Measurements from ENCODE around the gene NME4.

Gene NME4

DNA sequence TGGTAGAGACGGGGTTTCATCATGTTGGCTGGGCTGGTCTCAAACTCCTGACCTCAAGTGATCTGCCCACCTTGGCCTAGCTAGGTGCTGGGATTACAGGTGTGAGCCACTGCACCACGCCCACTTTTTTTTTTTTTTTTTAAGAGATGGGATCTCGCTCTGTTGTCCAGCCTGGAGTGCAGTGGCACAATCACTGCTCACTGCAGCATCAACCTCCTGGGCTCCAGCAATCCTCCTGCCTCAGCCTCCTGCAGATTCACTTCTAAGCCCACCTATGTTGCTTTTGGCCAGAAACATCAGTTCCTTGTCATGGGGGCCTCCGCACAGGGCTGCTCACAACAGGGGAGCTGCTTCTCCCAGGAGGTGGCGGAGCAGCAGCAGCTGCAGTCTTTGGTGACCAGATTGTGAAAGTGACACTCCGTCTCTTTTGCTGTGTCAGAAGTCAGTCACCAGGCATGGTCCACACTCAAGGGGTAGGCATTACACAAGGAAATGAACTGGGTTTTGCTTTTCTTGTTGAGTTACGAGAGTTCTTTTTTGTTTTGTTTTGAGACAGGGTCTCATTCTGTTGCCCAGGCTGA, 4.5 kb upstream of the NME4 start:
- H4K91ac ChIP-seq (ENCODE audit: low read length), result no peak overlapping the region
- no peak overlapping the region for H3K23ac ChIP-seq (ENCODE audit: low read length in 2 of 2)
- no peak overlapping the region for H2BK5ac ChIP-seq (ENCODE audit: low read depth, low read length, poor library complexity, severe bottlenecking)
- H3K27me3 ChIP-seq (ENCODE audit: control insufficient read depth in 1 of 2, insufficient read depth in 1 of 2, low read length in 2 of 2), result no peaks in the 10 kb centered on the region
- H2BK12ac ChIP-seq (ENCODE audit: low read length in 2 of 2), result no peak overlapping the region
- H2BK15ac ChIP-seq (ENCODE audit: low read depth, poor library complexity, severe bottlenecking), result no peak overlapping the region
- H4K8ac ChIP-seq (ENCODE audit: low read length), result no peak overlapping the region
- 97% methylated on average over 7 of the region's 7 CpGs for WGBS
- no peak overlapping the region for H2AK5ac ChIP-seq (ENCODE audit: low read length, severe bottlenecking)
- no peak overlapping the region for H3K27ac ChIP-seq (ENCODE audit: low read length, poor library complexity, severe bottlenecking)
- H3K4me3 ChIP-seq (ENCODE audit: insufficient read depth in 1 of 2, low read depth in 1 of 2, low read length in 2 of 2), result no peak overlapping the region
- H3K36me3 ChIP-seq (ENCODE audit: control insufficient read depth in 1 of 2, insufficient read depth in 2 of 2, low read depth in 1 of 2, low read length in 2 of 2), result no peaks in the 10 kb centered on the region
- no peak overlapping the region for H2BK120ac ChIP-seq (ENCODE audit: low read depth, low read length)
- H3K9me3 ChIP-seq (ENCODE audit: control insufficient read depth, low read length), result no peaks in the 10 kb centered on the region
- no peak overlapping the region for H2AFZ ChIP-seq (ENCODE audit: low read depth, low read length)
- H3K9ac ChIP-seq (ENCODE audit: low read length), result no peak overlapping the region
- no peak overlapping the region for H3K14ac ChIP-seq (ENCODE audit: low read length in 2 of 2)
- DNase-seq, result no peak
- H3K4ac ChIP-seq (ENCODE audit: low read depth in 1 of 2, low read length in 2 of 2), result no peak overlapping the region
- H3K18ac ChIP-seq (ENCODE audit: low read depth in 1 of 2, low read length in 2 of 2), result no peak overlapping the region
- H3K4me2 ChIP-seq (ENCODE audit: low read length, poor library complexity, severe bottlenecking), result no peak overlapping the region
- H3K79me1 ChIP-seq (replicated peaks; ENCODE audit: low read length, poor library complexity, severe bottlenecking), result no peaks in the 10 kb centered on the region
- H3K4me1 ChIP-seq (ENCODE audit: control insufficient read depth, insufficient read depth, low read depth, low read length), result peaks cover 4% of the 10 kb centered on the region

DNA sequence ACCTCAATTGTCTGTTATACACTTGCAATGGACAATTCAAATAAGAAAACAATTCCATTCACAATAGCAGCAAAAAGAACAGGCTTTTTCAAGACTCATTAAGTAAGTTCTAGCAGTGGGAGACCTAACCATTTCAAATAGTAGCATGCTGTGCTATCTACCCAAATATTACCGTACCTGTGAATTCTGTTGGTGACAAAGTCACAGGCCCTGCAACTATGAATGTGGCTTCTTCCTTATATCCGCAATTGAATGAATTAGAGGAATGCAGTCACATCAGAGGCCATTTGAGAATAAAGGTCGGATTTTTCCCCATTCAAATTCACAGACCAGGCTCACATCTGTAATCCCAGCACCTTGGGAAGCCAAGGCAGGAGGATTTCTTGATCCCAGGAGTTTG, 800 bp upstream of the NME4 start:
- Histone ChIP-seq H3K9me3 (ENCODE audit: control insufficient read depth, low read length) (no peaks in the 10 kb centered on the region), H3K14ac (ENCODE audit: low read length in 2 of 2) (no peak overlapping the region), H2BK120ac (ENCODE audit: low read depth, low read length) (no peak overlapping the region), H3K23ac (ENCODE audit: low read length in 2 of 2) (no peak overlapping the region), H2BK5ac (ENCODE audit: low read depth, low read length, poor library complexity, severe bottlenecking) (no peak overlapping the region), H3K27me3 (ENCODE audit: control insufficient read depth in 1 of 2, insufficient read depth in 1 of 2, low read length in 2 of 2) (no peaks in the 10 kb centered on the region), H3K4me3 (ENCODE audit: insufficient read depth in 1 of 2, low read depth in 1 of 2, low read length in 2 of 2) (peak overlapping the region in 1 of 2 experiments; percentile 85), H3K36me3 (ENCODE audit: control insufficient read depth in 1 of 2, insufficient read depth in 2 of 2, low read depth in 1 of 2, low read length in 2 of 2) (peaks cover 15 to 23% of the 10 kb centered on the region in 2 experiments), H3K9ac (ENCODE audit: low read length) (peak overlapping the region; percentile 80), H3K4me2 (ENCODE audit: low read length, poor library complexity, severe bottlenecking) (peak overlapping the region; percentile 17), H3K4me1 (ENCODE audit: control insufficient read depth, insufficient read depth, low read depth, low read length) (peaks cover 29% of the 10 kb centered on the region), H2BK12ac (ENCODE audit: low read length in 2 of 2) (no peak overlapping the region), H4K91ac (ENCODE audit: low read length) (no peak overlapping the region), H2BK15ac (ENCODE audit: low read depth, poor library complexity, severe bottlenecking) (no peak overlapping the region), H4K8ac (ENCODE audit: low read length) (no peak overlapping the region), H2AFZ (ENCODE audit: low read depth, low read length) (peak overlapping the region; percentile 18), H3K4ac (ENCODE audit: low read depth in 1 of 2, low read length in 2 of 2) (no peak overlapping the region), H2AK5ac (ENCODE audit: low read length, severe bottlenecking) (no peak overlapping the region), H3K79me1 (replicated peaks; ENCODE audit: low read length, poor library complexity, severe bottlenecking) (peaks cover 6% of the 10 kb centered on the region), H3K27ac (ENCODE audit: low read length, poor library complexity, severe bottlenecking) (peak overlapping the region; percentile 9), H3K18ac (ENCODE audit: low read depth in 1 of 2, low read length in 2 of 2) (no peak overlapping the region)
- no peak for DNase-seq
- 50% methylated on average over 3 of the region's 3 CpGs for WGBS

- H3K9ac ChIP-seq (ENCODE audit: low read length), result peak overlapping the region; percentile 80
- WGBS, result 1% methylated on average over 16 of the region's 22 CpGs
- peak; percentile 86 for DNase-seq
- peaks cover 15 to 23% of the 10 kb centered on the region in 2 experiments for H3K36me3 ChIP-seq (ENCODE audit: control insufficient read depth in 1 of 2, insufficient read depth in 2 of 2, low read depth in 1 of 2, low read length in 2 of 2)
- H2BK15ac ChIP-seq (ENCODE audit: low read depth, poor library complexity, severe bottlenecking), result no peak overlapping the region
- H2BK12ac ChIP-seq (ENCODE audit: low read length in 2 of 2), result peak overlapping the region in 1 of 2 experiments; percentile 17
- H3K4me2 ChIP-seq (ENCODE audit: low read length, poor library complexity, severe bottlenecking), result peak overlapping the region; percentile 41
- peak overlapping the region; percentile 87 for H4K8ac ChIP-seq (ENCODE audit: low read length)
- peak overlapping the region; percentile 95 for H3K18ac ChIP-seq (ENCODE audit: low read depth in 1 of 2, low read length in 2 of 2)
- peak overlapping the region; percentile 29 to 82 for H3K4ac ChIP-seq (ENCODE audit: low read depth in 1 of 2, low read length in 2 of 2)
- no peak overlapping the region for H3K27ac ChIP-seq (ENCODE audit: low read length, poor library complexity, severe bottlenecking)
- H3K4me3 ChIP-seq (ENCODE audit: insufficient read depth in 1 of 2, low read depth in 1 of 2, low read length in 2 of 2), result peak overlapping the region; percentile 45 to 85
- no peaks in the 10 kb centered on the region for H3K9me3 ChIP-seq (ENCODE audit: control insufficient read depth, low read length)
- H2BK5ac ChIP-seq (ENCODE audit: low read depth, low read length, poor library complexity, severe bottlenecking), result no peak overlapping the region
- no peak overlapping the region for H3K23ac ChIP-seq (ENCODE audit: low read length in 2 of 2)
- H2AK5ac ChIP-seq (ENCODE audit: low read length, severe bottlenecking), result no peak overlapping the region
- H3K27me3 ChIP-seq (ENCODE audit: control insufficient read depth in 1 of 2, insufficient read depth in 1 of 2, low read length in 2 of 2), result no peaks in the 10 kb centered on the region
- peak overlapping the region; percentile 73 for H2BK120ac ChIP-seq (ENCODE audit: low read depth, low read length)
- H2AFZ ChIP-seq (ENCODE audit: low read depth, low read length), result peak overlapping the region; percentile 18
- peaks cover 29% of the 10 kb centered on the region for H3K4me1 ChIP-seq (ENCODE audit: control insufficient read depth, insufficient read depth, low read depth, low read length)
- no peak overlapping the region for H4K91ac ChIP-seq (ENCODE audit: low read length)
- H3K14ac ChIP-seq (ENCODE audit: low read length in 2 of 2), result no peak overlapping the region
- peaks cover 6% of the 10 kb centered on the region for H3K79me1 ChIP-seq (replicated peaks; ENCODE audit: low read length, poor library complexity, severe bottlenecking)
Observed at GRCh38 chr16:396605-397004, 394 bp upstream of the NME4 start.

DNA sequence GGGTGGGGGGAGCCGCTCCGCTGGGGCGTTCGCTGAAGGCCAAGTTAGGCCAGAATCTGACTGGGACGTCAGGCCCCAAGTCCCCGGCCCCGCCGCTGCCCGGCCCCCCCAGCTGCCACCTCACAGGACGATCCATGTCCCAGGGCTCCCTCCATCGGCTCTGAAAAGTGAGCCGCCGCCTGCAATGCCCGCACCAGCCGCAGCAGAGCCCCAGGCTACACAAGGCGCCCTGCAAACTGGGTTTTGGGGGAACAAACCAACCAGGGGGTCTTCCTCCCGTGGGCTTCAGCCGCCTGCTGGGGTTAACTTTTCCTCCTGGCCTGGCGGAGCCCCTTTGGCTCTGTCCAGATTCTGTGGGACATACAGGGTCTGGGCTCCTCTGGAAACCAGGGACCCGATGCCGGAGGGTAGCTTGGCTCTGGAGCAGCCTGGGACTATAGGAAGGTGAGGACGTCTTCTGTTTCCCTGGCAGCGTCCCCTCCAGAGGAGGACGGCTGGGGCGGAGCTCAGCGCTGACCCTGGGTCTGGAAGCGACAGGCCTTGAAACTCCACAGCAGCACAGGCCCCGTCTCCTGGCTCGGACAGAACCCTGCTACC, 835 bp downstream of the NME4 start:
- H3K4me1 ChIP-seq (ENCODE audit: control insufficient read depth, insufficient read depth, low read depth, low read length), result peaks cover 30% of the 10 kb centered on the region

More for the DNA sequence above, 835 bp downstream of the NME4 start:
- 20% methylated on average over 25 of the region's 29 CpGs for whole genome bisulfite sequencing
- Histone ChIP-seq H3K4ac (ENCODE audit: low read depth in 1 of 2, low read length in 2 of 2) (peak overlapping the region in 1 of 2 experiments; percentile 71), H2BK120ac (ENCODE audit: low read depth, low read length) (peak overlapping the region; percentile 71), H3K79me1 (replicated peaks; ENCODE audit: low read length, poor library complexity, severe bottlenecking) (peaks cover 9% of the 10 kb centered on the region), H3K27me3 (ENCODE audit: control insufficient read depth in 1 of 2, insufficient read depth in 1 of 2, low read length in 2 of 2) (no peaks in the 10 kb centered on the region), H3K14ac (ENCODE audit: low read length in 2 of 2) (peak overlapping the region in 1 of 2 experiments; percentile 44), H2AK5ac (ENCODE audit: low read length, severe bottlenecking) (peak overlapping the region; percentile 9), H4K91ac (ENCODE audit: low read length) (no peak overlapping the region), H2BK5ac (ENCODE audit: low read depth, low read length, poor library complexity, severe bottlenecking) (no peak overlapping the region), H2AFZ (ENCODE audit: low read depth, low read length) (no peak overlapping the region), H2BK15ac (ENCODE audit: low read depth, poor library complexity, severe bottlenecking) (peak overlapping the region; percentile 65), H3K9ac (ENCODE audit: low read length) (peak overlapping the region; percentile 70), H2BK12ac (ENCODE audit: low read length in 2 of 2) (peak overlapping the region in 1 of 2 experiments; percentile 6), H3K23ac (ENCODE audit: low read length in 2 of 2) (no peak overlapping the region), H3K36me3 (ENCODE audit: control insufficient read depth in 1 of 2, insufficient read depth in 2 of 2, low read depth in 1 of 2, low read length in 2 of 2) (peaks cover 15 to 23% of the 10 kb centered on the region in 2 experiments), H3K4me3 (ENCODE audit: insufficient read depth in 1 of 2, low read depth in 1 of 2, low read length in 2 of 2) (peak overlapping the region; percentile 4 to 65), H3K4me2 (ENCODE audit: low read length, poor library complexity, severe bottlenecking) (peak overlapping the region; percentile 60), H3K18ac (ENCODE audit: low read depth in 1 of 2, low read length in 2 of 2) (peak overlapping the region; percentile 37), H4K8ac (ENCODE audit: low read length) (peak overlapping the region; percentile 59), H3K27ac (ENCODE audit: low read length, poor library complexity, severe bottlenecking) (peak overlapping the region; percentile 55), H3K9me3 (ENCODE audit: control insufficient read depth, low read length) (no peaks in the 10 kb centered on the region)
- DNase-seq, result peak; percentile 91
